Lung (tissue), 12 donors: Measurements from ENCODE around the gene EIF4EBP2. TPM values are rescaled to one million over a fixed set of nuclear protein-coding genes. Genes with fewer than 3 reads are reported as not detected.

Experiments
- ATAC-seq: fragments of 200-7000 bp; cut with Tn5 transposase; one replicate; pipeline ENCODE4 v1.9.1; 2020; ENCODE audit warnings: moderate number of reproducible peaks; ENCODE audit not compliant: insufficient read depth, low FRiP score
- DNase-seq, 3 donors: peaks; one replicate each; pipeline ENCODE4 v3.0.0-alpha.2; 2013 to 2017
- H3K27ac ChIP-seq, 2 donors: one replicate each; pipeline ENCODE4 v1.5.1; 2013; ENCODE audit warnings: mild to moderate bottlenecking in 2 of 2, moderate library complexity in 2 of 2, control low read depth in 1 of 2, inconsistent platforms in 1 of 2, low read depth in 1 of 2, low read length in 1 of 2
- H3K27me3 ChIP-seq, 3 donors: one replicate each; pipeline ENCODE4 v1.5.1; 2013; ENCODE audit warnings: low read length in 2 of 3; ENCODE audit not compliant: control insufficient read depth in 3 of 3, insufficient read depth in 3 of 3
- H3K36me3 ChIP-seq, 4 donors: one replicate each; pipeline ENCODE4 v1.5.1; 2013; ENCODE audit warnings: low read length in 4 of 4, mild to moderate bottlenecking in 1 of 4, moderate library complexity in 1 of 4; ENCODE audit not compliant: control insufficient read depth in 4 of 4, insufficient read depth in 4 of 4
- H3K4me1 ChIP-seq, 5 donors: one replicate each; pipeline ENCODE4 v1.5.1; 2013; ENCODE audit warnings: low read length in 5 of 5, mild to moderate bottlenecking in 2 of 5, moderate library complexity in 1 of 5; ENCODE audit not compliant: control insufficient read depth in 5 of 5, insufficient read depth in 5 of 5
- H3K4me3 ChIP-seq: one replicate; pipeline ENCODE4 v1.5.1; 2013; ENCODE audit warnings: mild to moderate bottlenecking, control low read depth, moderate library complexity
- H3K9ac ChIP-seq, 2 donors: one replicate each; pipeline ENCODE4 v1.5.1; 2013; ENCODE audit warnings: low read length in 2 of 2, control low read depth in 1 of 2; ENCODE audit not compliant: insufficient read depth in 1 of 2
- H3K9me3 ChIP-seq, 4 donors: one replicate each; pipeline ENCODE4 v1.5.1; 2013; ENCODE audit warnings: low read length in 3 of 4, mild to moderate bottlenecking in 1 of 4, moderate library complexity in 1 of 4; ENCODE audit not compliant: control insufficient read depth in 4 of 4, insufficient read depth in 3 of 4
- CTCF ChIP-seq: IDR thresholded peaks from 2 replicates; pipeline ENCODE4 v1.5.1; 2012; ENCODE audit warnings: mild to moderate bottlenecking; ENCODE audit errors: control extremely low read depth, extremely low read depth
- WGBS, 2 donors: extraction: QIAGEN DNeasy Blood & Tissue Kit; methylation state at CpG; one replicate each; pipeline ENCODE4 v1.1.7; 2013; 5-methylcytosine and 5-hydroxymethylcytosine counted together
- polyA plus RNA-seq, 2 donors: library from polyadenylated mRNA; stranded (reverse); fragments of 200-250 nt; gene quantifications; one replicate each; pipeline ENCODE4 v1.2.1, GENCODE V29; 2013
- total RNA-seq, 2 donors: library from RNA; depleted of rRNA in 1 of 2; stranded (reverse); fragments of >200 nt in 1 of 2; gene quantifications; one replicate each; pipeline ENCODE4 v1.2.1, GENCODE V29; 2014 to 2021
- donor health status: control.
- donor health status: control.
- donor health status: Bipolar disorder and iron deficiency.
- donor health status: healthy.
- donor health status: DM: yes; HTN: yes; CAD: no.

Gene EIF4EBP2
- total and polyA plus RNA-seq, 4 donors = 21.8 to 63.3 (median 41.3) TPM

GRCh38 chr10:70362328-70362727 lies 41.6 kb upstream of the EIF4EBP2 start:
- Histone ChIP-seq H3K4me3 (no peak overlapping the region), H3K36me3 (no peaks in the 10 kb centered on the region), H3K27me3 (no peaks in the 10 kb centered on the region), H3K9me3 (no peaks in the 10 kb centered on the region), H3K27ac (no peak overlapping the region), H3K4me1 (peaks cover 0 to 16% (median 10%) of the 10 kb centered on the region in 5 donors), H3K9ac (no peak overlapping the region)
- TF ChIP-seq CTCF = no peak
- DNase-seq = no peak
- 79 to 84% methylated on average over 4 of the region's 4 CpGs for WGBS, 2 donors
- ATAC-seq = no peak

- H3K4me3 ChIP-seq = no peak overlapping the region
- H3K9me3 ChIP-seq = no peaks in the 10 kb centered on the region
- 20 to 40% methylated on average over 1 of the region's 1 CpG for WGBS, 2 donors
- peaks cover 0 to 16% (median 10%) of the 10 kb centered on the region in 5 donors for H3K4me1 ChIP-seq
- H3K36me3 ChIP-seq = no peaks in the 10 kb centered on the region
- TF ChIP-seq CTCF = no peak
- ATAC-seq (no peak), DNase-seq (no peak)
- peak overlapping the region in 1 of 2 donors; percentile 95 for H3K27ac ChIP-seq
- no peaks in the 10 kb centered on the region for H3K27me3 ChIP-seq
- no peak overlapping the region for H3K9ac ChIP-seq
These were observed 40.7 kb upstream of the EIF4EBP2 start for GRCh38 chr10:70363292-70363691.

- Histone ChIP-seq H3K27me3 (no peaks in the 10 kb centered on the region), H3K9me3 (no peaks in the 10 kb centered on the region), H3K36me3 (no peaks in the 10 kb centered on the region), H3K4me1 (peaks cover 0 to 16% (median 10%) of the 10 kb centered on the region in 5 donors), H3K4me3 (no peak overlapping the region), H3K9ac (peak overlapping the region in 1 of 2 donors; percentile 33), H3K27ac (peak overlapping the region in 1 of 2 donors; percentile 95)
- ATAC-seq (peak; percentile 94), DNase-seq (peak; percentile 95 to 98 (median 97))
- TF ChIP-seq CTCF = peak; percentile 99
- WGBS, 2 donors = 15 to 29% methylated on average over 14 to 15 of the region's 15 CpGs
These were observed 39.8 kb upstream of the EIF4EBP2 start for GRCh38 chr10:70363971-70364771.
